Natural killer cell treated with Interleukin-12 subunit alpha and Interleukin-12 subunit beta and Interleukin-15 and Interleukin-18, amount 100 ng/mL, for 72 hours (primary cell): Measurements from ENCODE around the gene ZNF474. TPM values are rescaled to one million over a fixed set of nuclear protein-coding genes. Genes with fewer than 3 reads are reported as not detected.
"Not testable (repeated sequence)": the region's sequence is repeated elsewhere in the genome, so short reads cannot be mapped to it uniquely, and the experiment has no call there.

Experiments
- ATAC-seq, 2 donors: fragments of 150-1000 bp; cut with Tn5 transposase in 1 of 2; sonication (Bioruptor Pico), chemical (Tn5 transposase) in 1 of 2; 2 replicates each; pipeline ENCODE4 v1.10.0; 2021
- DNase-seq: peaks from one replicate; pipeline ENCODE4 v3.0.0; 2022; ENCODE audit warnings: low spot score
- H3K27ac Mint-ChIP-seq, 2 donors: 1 replicate in 1 of 2; 2 replicates in 1 of 2; pipeline ENCODE4 v1.8.0; 2022; ENCODE audit warnings: mixed read lengths in 2 of 2, mild to moderate bottlenecking in 1 of 2, moderate library complexity in 1 of 2
- H3K27me3 Mint-ChIP-seq, 2 donors: 1 replicate in 1 of 2; 2 replicates in 1 of 2; pipeline ENCODE4 v1.8.0; 2022; ENCODE audit warnings: mixed read lengths in 2 of 2
- H3K36me3 Mint-ChIP-seq: one replicate; pipeline ENCODE4 v1.8.0; 2022; ENCODE audit warnings: mixed read lengths
- H3K4me1 Mint-ChIP-seq, 2 donors: 1 replicate in 1 of 2; 2 replicates in 1 of 2; pipeline ENCODE4 v1.8.0; 2022; ENCODE audit warnings: low read depth in 2 of 2, mixed read lengths in 2 of 2, mild to moderate bottlenecking in 1 of 2
- H3K4me3 Mint-ChIP-seq: one replicate; pipeline ENCODE4 v1.8.0; 2022; ENCODE audit warnings: mixed read lengths
- H3K9me3 Mint-ChIP-seq: 2 replicates; pipeline ENCODE4 v1.8.0; 2022; ENCODE audit warnings: mixed read lengths
- total RNA-seq, 2 donors: library from RNA; stranded (reverse); gene quantifications; one replicate each; pipeline ENCODE4 v1.2.3, GENCODE V29; 2022

Gene ZNF474
- total RNA-seq: not detected

GRCh38 chr5:122129306-122129705, at the start of gene ZNF474:
Gene ZNF474 (plus strand): TSS chr5:122129546. CDS start chr5:122151991, 22,445 bp downstream.
- no peaks in the 10 kb centered on the region for H3K9me3 Mint-ChIP-seq
- H3K27ac Mint-ChIP-seq: no peak within 1 kb of the TSS
- no peaks in the 10 kb centered on the region for H3K27me3 Mint-ChIP-seq
- ATAC-seq (no peak), DNase-seq (no peak)
- no peak within 1 kb of the TSS for H3K4me3 Mint-ChIP-seq
- no peaks in the 10 kb centered on the region for H3K36me3 Mint-ChIP-seq
- no peaks in the 10 kb centered on the region for H3K4me1 Mint-ChIP-seq

- H3K27ac Mint-ChIP-seq: no peak overlapping the region
- no peak for ATAC-seq
- H3K27me3 Mint-ChIP-seq: peaks cover 35 to 45% of the 10 kb centered on the region in 2 donors
- no peak overlapping the region for H3K4me3 Mint-ChIP-seq
- peaks cover 6 to 7% of the 10 kb centered on the region in 2 donors for H3K4me1 Mint-ChIP-seq
- peaks cover 3% of the 10 kb centered on the region for H3K9me3 Mint-ChIP-seq
- no peak for DNase-seq
- H3K36me3 Mint-ChIP-seq: no peaks in the 10 kb centered on the region
These were observed 47.8 kb upstream of the ZNF474 start for GRCh38 chr5:122081541-122081940.

GRCh38 chr5:122083535-122083934, 45.8 kb upstream of the ZNF474 start:
- no peak for ATAC-seq
- no peaks in the 10 kb centered on the region for H3K4me1 Mint-ChIP-seq

GRCh38 chr5:122085041-122085440, 44.3 kb upstream of the ZNF474 start:
- Mint-ChIP-seq H3K27ac (no peak overlapping the region), H3K4me3 (no peak overlapping the region), H3K27me3 (peaks cover 11 to 29% of the 10 kb centered on the region in 2 donors), H3K4me1 (no peaks in the 10 kb centered on the region), H3K36me3 (no peaks in the 10 kb centered on the region), H3K9me3 (peaks cover 3% of the 10 kb centered on the region)
- no peak for DNase-seq
- no peak for ATAC-seq

More at GRCh38 chr5:122083535-122083934, 45.8 kb upstream of the ZNF474 start:
- peaks cover 20 to 34% of the 10 kb centered on the region in 2 donors for H3K27me3 Mint-ChIP-seq
- H3K27ac Mint-ChIP-seq: no peak overlapping the region
- H3K9me3 Mint-ChIP-seq: peaks cover 3% of the 10 kb centered on the region
- H3K36me3 Mint-ChIP-seq: no peaks in the 10 kb centered on the region
- H3K4me3 Mint-ChIP-seq: no peak overlapping the region
- DNase-seq: no peak

GRCh38 chr5:122089096-122090013, 40.0 kb upstream of the ZNF474 start:
- no peak for ATAC-seq
- no peak for DNase-seq
- H3K4me3 Mint-ChIP-seq: no peak overlapping the region
- H3K9me3 Mint-ChIP-seq: peaks cover 3% of the 10 kb centered on the region
- H3K27me3 Mint-ChIP-seq: peaks cover 2 to 18% of the 10 kb centered on the region in 2 donors
- no peaks in the 10 kb centered on the region for H3K4me1 Mint-ChIP-seq
- H3K36me3 Mint-ChIP-seq: no peaks in the 10 kb centered on the region
- no peak overlapping the region for H3K27ac Mint-ChIP-seq

DNA sequence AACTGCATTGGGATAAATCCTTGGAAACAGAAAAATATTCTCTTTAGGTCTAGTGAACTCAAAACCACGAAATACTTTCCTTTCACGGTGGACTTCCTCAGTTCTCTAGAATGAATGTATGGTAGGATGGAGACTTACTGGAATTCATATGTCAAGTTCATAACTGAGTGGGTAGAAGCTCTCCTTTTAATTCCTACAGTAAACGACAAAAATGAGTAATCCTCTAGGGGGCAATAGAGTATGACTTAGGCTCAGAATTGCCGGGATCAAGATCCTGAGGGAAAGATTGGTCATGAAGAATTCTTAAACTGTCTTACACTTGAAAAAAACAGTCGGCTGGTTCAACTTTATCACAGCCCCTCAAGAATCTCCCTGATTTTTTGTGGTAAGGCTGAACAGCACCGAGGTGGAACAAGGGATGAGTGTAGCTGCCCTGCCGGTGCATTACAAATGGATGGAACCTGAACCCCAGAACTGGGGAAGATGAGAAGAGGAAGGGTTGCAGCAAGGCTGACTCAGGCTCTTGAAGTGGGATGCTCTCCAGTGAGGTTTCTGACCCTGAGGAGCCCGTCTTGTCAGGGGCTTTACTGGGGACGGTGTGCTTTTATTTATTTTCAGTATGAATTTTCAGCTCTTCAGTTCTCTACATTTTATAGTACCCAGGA, 37.3 kb upstream of the ZNF474 start:
- no peak overlapping the region for H3K27ac Mint-ChIP-seq
- no peaks in the 10 kb centered on the region for H3K9me3 Mint-ChIP-seq
- no peak overlapping the region for H3K4me3 Mint-ChIP-seq
- H3K27me3 Mint-ChIP-seq: peaks cover 0 to 11% of the 10 kb centered on the region in 2 donors
- H3K36me3 Mint-ChIP-seq: no peaks in the 10 kb centered on the region
- ATAC-seq (no peak), DNase-seq (no peak)
- H3K4me1 Mint-ChIP-seq: no peaks in the 10 kb centered on the region

GRCh38 chr5:122093415-122094180, 35.7 kb upstream of the ZNF474 start:
- Mint-ChIP-seq H3K9me3 (no peaks in the 10 kb centered on the region), H3K27me3 (peaks cover 0 to 5% of the 10 kb centered on the region in 2 donors), H3K36me3 (no peaks in the 10 kb centered on the region), H3K27ac (no peak overlapping the region), H3K4me3 (no peak overlapping the region), H3K4me1 (no peaks in the 10 kb centered on the region)
- no peak for DNase-seq
- ATAC-seq: no peak

GRCh38 chr5:122094251-122094650, 35.1 kb upstream of the ZNF474 start:
- H3K9me3 Mint-ChIP-seq, H3K36me3 Mint-ChIP-seq, ATAC-seq, H3K4me1 Mint-ChIP-seq, H3K4me3 Mint-ChIP-seq, H3K27me3 Mint-ChIP-seq, H3K27ac Mint-ChIP-seq, DNase-seq: not testable (repeated sequence)

DNA sequence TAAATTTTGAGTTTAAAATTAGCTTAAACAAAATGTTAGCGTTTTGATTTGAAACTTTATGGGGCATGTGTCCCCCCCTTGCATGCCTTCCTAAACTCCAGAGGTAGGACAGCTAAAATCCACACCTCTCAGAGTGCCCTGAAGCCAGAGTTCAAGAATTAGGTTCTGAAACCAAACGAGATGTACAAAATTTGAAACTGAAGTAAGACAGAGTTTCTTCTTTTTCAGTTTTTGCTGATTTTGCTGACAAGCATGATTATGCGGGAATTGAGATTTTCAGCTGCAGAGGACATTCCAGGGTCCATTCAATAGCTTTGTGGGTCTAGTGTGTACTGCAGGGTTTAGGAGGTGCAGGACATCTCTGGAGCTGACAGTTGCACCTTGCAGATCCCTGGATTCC, 34.2 kb upstream of the ZNF474 start:
- H3K4me3 Mint-ChIP-seq: no peak overlapping the region

GRCh38 chr5:122097391-122097790, 32.0 kb upstream of the ZNF474 start:
- Mint-ChIP-seq H3K4me3 (no peak overlapping the region), H3K27me3 (peaks cover 0 to 2% of the 10 kb centered on the region in 2 donors), H3K36me3 (no peaks in the 10 kb centered on the region), H3K27ac (no peak overlapping the region), H3K9me3 (no peaks in the 10 kb centered on the region), H3K4me1 (no peaks in the 10 kb centered on the region)
- no peak for ATAC-seq
- no peak for DNase-seq

More for the DNA sequence above, 34.2 kb upstream of the ZNF474 start:
- H3K36me3 Mint-ChIP-seq: no peaks in the 10 kb centered on the region
- H3K27ac Mint-ChIP-seq: no peak overlapping the region
- ATAC-seq (no peak), DNase-seq (no peak)
- no peaks in the 10 kb centered on the region for H3K4me1 Mint-ChIP-seq
- H3K27me3 Mint-ChIP-seq: no peaks in the 10 kb centered on the region
- no peaks in the 10 kb centered on the region for H3K9me3 Mint-ChIP-seq

DNA sequence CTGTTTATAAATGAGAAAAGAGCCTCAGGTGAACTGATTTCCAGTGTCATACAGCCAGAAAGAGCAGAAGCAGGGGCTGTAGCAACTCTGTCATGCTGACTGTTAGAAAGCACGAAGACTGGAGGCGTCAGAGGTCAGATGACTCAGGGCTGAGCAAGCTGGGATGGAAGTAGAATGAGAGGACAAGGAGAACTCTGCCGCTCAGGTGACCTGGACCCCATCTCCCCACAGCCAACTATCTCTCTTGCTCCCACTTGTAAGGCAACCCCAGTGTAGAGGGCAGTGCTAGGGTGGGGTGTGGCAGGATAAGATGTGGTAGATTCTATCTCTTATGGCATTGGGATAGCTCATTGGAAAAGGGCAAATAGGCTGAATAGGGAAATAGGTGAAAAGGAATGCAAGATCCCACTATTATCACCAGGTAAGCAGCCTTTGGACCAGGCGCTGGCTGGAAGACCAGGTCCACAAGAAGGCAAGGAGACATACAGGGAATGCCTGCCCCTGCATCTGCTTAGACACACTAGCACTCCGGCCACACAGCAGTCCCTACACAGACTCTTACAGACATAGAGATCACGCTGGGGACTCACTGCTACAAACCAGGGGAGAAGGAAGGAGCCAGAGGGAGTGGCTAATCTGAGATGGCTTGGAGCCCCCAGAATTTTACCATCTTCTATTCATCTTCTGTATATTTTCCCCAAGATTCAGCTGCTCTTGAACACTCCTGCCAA, 30.1 kb upstream of the ZNF474 start:
- Mint-ChIP-seq H3K36me3 (no peaks in the 10 kb centered on the region), H3K4me1 (no peaks in the 10 kb centered on the region)
- ATAC-seq: peak in 1 of 2 donors; percentile 28

GRCh38 chr5:122101636-122102285, 27.6 kb upstream of the ZNF474 start:
- DNase-seq (no peak), ATAC-seq (no peak)
- H3K36me3 Mint-ChIP-seq: no peaks in the 10 kb centered on the region
- no peaks in the 10 kb centered on the region for H3K4me1 Mint-ChIP-seq
- peaks cover 0 to 2% of the 10 kb centered on the region in 2 donors for H3K27me3 Mint-ChIP-seq
- H3K9me3 Mint-ChIP-seq: no peaks in the 10 kb centered on the region
- H3K27ac Mint-ChIP-seq: no peak overlapping the region
- no peak overlapping the region for H3K4me3 Mint-ChIP-seq

More for the DNA sequence above, 30.1 kb upstream of the ZNF474 start:
- Mint-ChIP-seq H3K4me3 (no peak overlapping the region), H3K27ac (no peak overlapping the region), H3K9me3 (no peaks in the 10 kb centered on the region), H3K27me3 (peaks cover 0 to 2% of the 10 kb centered on the region in 2 donors)
- DNase-seq: no peak

GRCh38 chr5:122102825-122103224, 26.5 kb upstream of the ZNF474 start:
- no peak for ATAC-seq

More at GRCh38 chr5:122102825-122103224, 26.5 kb upstream of the ZNF474 start:
- Mint-ChIP-seq H3K27me3 (peaks cover 0 to 2% of the 10 kb centered on the region in 2 donors), H3K4me1 (no peaks in the 10 kb centered on the region), H3K4me3 (no peak overlapping the region), H3K36me3 (no peaks in the 10 kb centered on the region), H3K9me3 (no peaks in the 10 kb centered on the region), H3K27ac (no peak overlapping the region)
- no peak for DNase-seq
